RWPE2 (cell line): ENCODE data around the gene NEGR1.

Source experiments
- ATAC-seq: fragments of 200-7000 bp; cut with Tn5 transposase; 3 replicates; pipeline ENCODE4 v1.9.1; 2021; ENCODE audit warnings: low read depth
- DNase-seq: peaks from one replicate; pipeline ENCODE4 v3.0.0-alpha.2; 2020; ENCODE audit warnings: low spot score
- H3K27ac ChIP-seq: fragments of 450-650 bp; 2 replicates; pipeline ENCODE4 v1.5.1; 2017; ENCODE audit warnings: mild to moderate bottlenecking; ENCODE audit not compliant: poor library complexity, severe bottlenecking
- H3K27me3 ChIP-seq: fragments of 250-450 bp; sonication (Bioruptor Pico); 2 replicates; pipeline ENCODE4 v1.5.1; 2021; ENCODE audit warnings: mild to moderate bottlenecking, moderate library complexity; ENCODE audit not compliant: insufficient read depth, poor library complexity, severe bottlenecking
- H3K36me3 ChIP-seq: fragments of 250-450 bp; sonication (Bioruptor Pico); 2 replicates; pipeline ENCODE4 v1.5.1; 2020; ENCODE audit warnings: low read depth, mild to moderate bottlenecking, moderate library complexity
- H3K4me1 ChIP-seq: fragments of 250-450 bp; sonication (Bioruptor Pico); 2 replicates; pipeline ENCODE4 v1.5.1; 2021; ENCODE audit warnings: mild to moderate bottlenecking, moderate library complexity; ENCODE audit not compliant: insufficient read depth, poor library complexity, severe bottlenecking
- H3K4me3 ChIP-seq: fragments of 250-450 bp; sonication (Bioruptor Pico); 2 replicates; pipeline ENCODE4 v1.5.1; 2021; ENCODE audit warnings: mild to moderate bottlenecking, moderate library complexity; ENCODE audit not compliant: severe bottlenecking
- H3K9me3 ChIP-seq: fragments of 250-450 bp; sonication (Bioruptor Pico); 2 replicates; pipeline ENCODE4 v1.5.1; 2021; ENCODE audit warnings: mild to moderate bottlenecking, moderate library complexity; ENCODE audit not compliant: severe bottlenecking
- TF ChIP-seq, protein P1 (sequence below): fragments of 450-650 bp; IDR thresholded peaks from one replicate; pipeline ENCODE4 v1.5.1; 2017; ENCODE audit warnings: mild to moderate bottlenecking, moderate library complexity; ENCODE audit not compliant: poor library complexity, severe bottlenecking

The NEGR1 gene

DNA sequence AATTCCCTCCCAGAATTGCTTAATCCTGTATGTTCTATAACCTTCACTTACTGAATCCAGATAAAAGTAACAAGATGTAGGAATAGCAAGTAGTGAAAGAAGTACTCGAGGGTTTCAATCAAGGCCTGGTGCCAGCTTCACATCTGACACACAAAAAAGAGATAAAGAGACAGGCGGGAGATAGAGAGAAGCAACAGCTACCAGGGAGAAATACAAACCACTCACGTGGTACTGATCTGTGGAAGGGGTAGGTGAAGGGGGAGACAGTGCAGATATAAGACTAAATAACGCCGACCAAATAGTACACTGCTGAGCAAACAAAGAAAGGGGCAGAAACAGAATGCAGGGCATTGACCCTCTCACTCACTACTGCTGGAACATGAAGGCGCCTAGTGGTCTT is 295.2 kb downstream of the NEGR1 start:
- H3K27me3 ChIP-seq, result peaks cover 9% of the 10 kb centered on the region
- no peak overlapping the region for H3K27ac ChIP-seq

DNA sequence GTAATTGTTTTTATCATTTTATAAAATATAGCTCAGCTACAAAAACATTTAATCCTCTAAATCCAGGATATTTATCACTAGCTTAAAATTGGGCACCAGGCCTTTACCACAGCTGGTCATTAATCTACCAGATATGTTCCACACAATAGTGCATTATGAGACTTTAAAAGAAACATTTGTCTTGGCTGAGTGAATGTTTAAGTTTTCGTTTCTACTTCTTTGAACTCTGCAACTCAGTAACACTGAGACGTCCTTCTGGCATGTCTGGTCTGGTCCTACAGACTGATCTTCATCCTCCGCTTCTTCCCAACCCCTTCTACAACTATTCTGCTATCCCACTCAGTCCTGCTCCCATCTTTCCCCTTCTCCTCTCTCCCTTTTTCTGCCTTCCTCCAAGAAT is 296.2 kb downstream of the NEGR1 start:
- no peak for DNase-seq
- Histone ChIP-seq H3K36me3 (no peaks in the 10 kb centered on the region), H3K9me3 (no peaks in the 10 kb centered on the region), H3K4me3 (no peak overlapping the region), H3K27ac (no peak overlapping the region), H3K27me3 (peaks cover 9% of the 10 kb centered on the region), H3K4me1 (no peaks in the 10 kb centered on the region)
- TF ChIP-seq, protein P1, sequence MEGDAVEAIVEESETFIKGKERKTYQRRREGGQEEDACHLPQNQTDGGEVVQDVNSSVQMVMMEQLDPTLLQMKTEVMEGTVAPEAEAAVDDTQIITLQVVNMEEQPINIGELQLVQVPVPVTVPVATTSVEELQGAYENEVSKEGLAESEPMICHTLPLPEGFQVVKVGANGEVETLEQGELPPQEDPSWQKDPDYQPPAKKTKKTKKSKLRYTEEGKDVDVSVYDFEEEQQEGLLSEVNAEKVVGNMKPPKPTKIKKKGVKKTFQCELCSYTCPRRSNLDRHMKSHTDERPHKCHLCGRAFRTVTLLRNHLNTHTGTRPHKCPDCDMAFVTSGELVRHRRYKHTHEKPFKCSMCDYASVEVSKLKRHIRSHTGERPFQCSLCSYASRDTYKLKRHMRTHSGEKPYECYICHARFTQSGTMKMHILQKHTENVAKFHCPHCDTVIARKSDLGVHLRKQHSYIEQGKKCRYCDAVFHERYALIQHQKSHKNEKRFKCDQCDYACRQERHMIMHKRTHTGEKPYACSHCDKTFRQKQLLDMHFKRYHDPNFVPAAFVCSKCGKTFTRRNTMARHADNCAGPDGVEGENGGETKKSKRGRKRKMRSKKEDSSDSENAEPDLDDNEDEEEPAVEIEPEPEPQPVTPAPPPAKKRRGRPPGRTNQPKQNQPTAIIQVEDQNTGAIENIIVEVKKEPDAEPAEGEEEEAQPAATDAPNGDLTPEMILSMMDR, result no peak
- no peak for ATAC-seq

More for the DNA sequence above, 295.2 kb downstream of the NEGR1 start:
- no peaks in the 10 kb centered on the region for H3K4me1 ChIP-seq
- no peaks in the 10 kb centered on the region for H3K36me3 ChIP-seq
- no peaks in the 10 kb centered on the region for H3K9me3 ChIP-seq
- H3K4me3 ChIP-seq, result no peak overlapping the region
- no peak for ATAC-seq
- TF ChIP-seq, protein P1, result no peak
- DNase-seq, result no peak

DNA sequence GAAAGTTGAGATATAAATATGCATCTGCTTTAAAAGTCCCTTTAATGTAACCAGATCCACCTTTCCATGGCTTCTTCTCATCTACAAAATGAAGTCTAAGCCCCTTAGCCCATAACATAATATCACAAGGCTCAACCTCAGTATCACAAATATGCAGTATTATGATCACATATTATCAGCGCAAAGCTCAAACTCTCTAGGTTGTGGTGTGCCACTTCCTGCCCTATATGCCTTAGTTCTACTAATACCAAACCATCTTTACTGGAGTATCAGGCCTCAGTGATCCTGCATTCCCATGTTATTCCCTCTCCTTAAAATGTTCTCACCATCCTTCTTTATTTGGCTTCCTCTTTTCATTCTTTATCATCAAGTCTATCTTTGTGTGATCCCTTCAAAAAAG is 301.8 kb downstream of the NEGR1 start:
- DNase-seq (no peak), ATAC-seq (no peak)
- Histone ChIP-seq H3K9me3 (no peaks in the 10 kb centered on the region), H3K4me3 (no peak overlapping the region), H3K27ac (no peak overlapping the region), H3K4me1 (no peaks in the 10 kb centered on the region), H3K36me3 (no peaks in the 10 kb centered on the region), H3K27me3 (peaks cover 3% of the 10 kb centered on the region)
- TF ChIP-seq, protein P1, result no peak

DNA sequence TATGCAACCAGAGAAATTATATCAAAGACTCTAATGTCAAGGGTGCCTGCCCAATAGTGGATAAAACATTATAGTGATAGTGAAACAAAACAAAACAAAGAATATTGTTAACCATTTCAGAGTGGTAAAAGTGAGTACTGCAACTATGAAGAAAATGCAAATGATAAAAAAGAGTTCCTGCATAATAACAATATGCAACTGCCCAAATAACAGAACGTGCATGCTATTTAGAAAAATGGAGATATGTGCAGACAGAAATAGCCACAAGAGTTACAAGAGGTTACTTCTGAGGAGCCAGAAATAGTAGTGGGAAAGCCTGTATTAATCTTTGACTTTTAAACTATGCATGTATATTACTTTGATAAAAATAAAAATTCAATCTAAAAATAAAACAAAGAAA is 302.5 kb downstream of the NEGR1 start:
- no peaks in the 10 kb centered on the region for H3K9me3 ChIP-seq
- TF ChIP-seq, protein P1, result no peak
- no peak overlapping the region for H3K27ac ChIP-seq
- H3K27me3 ChIP-seq, result no peaks in the 10 kb centered on the region
- H3K4me3 ChIP-seq, result no peak overlapping the region
- no peaks in the 10 kb centered on the region for H3K36me3 ChIP-seq
- ATAC-seq, result no peak
- no peak for DNase-seq
- no peaks in the 10 kb centered on the region for H3K4me1 ChIP-seq

DNA sequence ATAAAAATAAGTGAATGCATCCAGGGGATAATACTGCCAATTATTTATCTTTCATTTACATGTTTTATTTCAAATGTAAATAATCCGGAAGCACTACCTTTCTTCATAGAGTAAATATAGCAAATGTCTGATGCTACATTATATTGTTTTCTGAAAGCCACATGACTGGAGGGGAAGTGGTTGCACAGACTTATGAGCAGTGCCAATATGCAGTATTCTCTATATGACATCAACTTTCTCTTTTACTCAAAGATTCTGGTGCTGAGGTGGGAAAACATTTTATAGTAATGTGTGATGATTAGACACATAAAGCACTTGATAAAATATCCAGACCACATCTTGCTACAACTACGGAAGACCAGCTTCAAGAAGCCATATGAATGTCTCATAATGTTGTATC is 314.7 kb downstream of the NEGR1 start:
- no peak for ATAC-seq
- H3K9me3 ChIP-seq, result no peaks in the 10 kb centered on the region
- no peaks in the 10 kb centered on the region for H3K27me3 ChIP-seq
- H3K27ac ChIP-seq, result no peak overlapping the region
- no peaks in the 10 kb centered on the region for H3K36me3 ChIP-seq
- H3K4me3 ChIP-seq, result no peak overlapping the region
- no peak for DNase-seq
- H3K4me1 ChIP-seq, result no peaks in the 10 kb centered on the region
- TF ChIP-seq, protein P1, result no peak
